Esophagus squamous epithelium (tissue), 5 donors: ENCODE data around the gene HHEX. TPM values are rescaled to one million over a fixed set of nuclear protein-coding genes. Genes with fewer than 3 reads are reported as not detected.

Experiments used
- DNase-seq: peaks from one replicate; lab custom pipeline; 2025; lab: John Stamatoyannopoulos, UW
- H3K27ac ChIP-seq, 4 donors: fragments of 200-600 bp; sonication (generic); one replicate each; pipeline ENCODE4 v1.5.1; 2016 to 2019; ENCODE audit warnings: mild to moderate bottlenecking in 1 of 4
- H3K27me3 ChIP-seq, 4 donors: fragments of 200-600 bp; sonication (generic); 1 replicate in 3 of 4; 2 replicates in 1 of 4; pipeline versions ENCODE4 v1.5.1 to v1.6.0; 2017 to 2021; ENCODE audit warnings: antibody characterized with exemption in 1 of 4
- H3K36me3 ChIP-seq, 3 donors: fragments of 200-600 bp; sonication (generic); one replicate each; pipeline ENCODE4 v1.5.1; 2016 to 2019
- H3K4me1 ChIP-seq, 3 donors: fragments of 200-600 bp; sonication (generic); one replicate each; pipeline ENCODE4 v1.5.1; 2017 to 2019
- H3K4me3 ChIP-seq, 4 donors: fragments of 200-600 bp; sonication (generic); 1 replicate in 3 of 4; 2 replicates in 1 of 4; pipeline ENCODE4 v1.5.1; 2016 to 2019; ENCODE audit warnings: mild to moderate bottlenecking in 2 of 4, moderate library complexity in 1 of 4
- H3K9me3 ChIP-seq, 3 donors: fragments of 200-600 bp; sonication (generic); one replicate each; pipeline ENCODE4 v1.5.1; 2016 to 2019
- POLR2A ChIP-seq, 4 donors: fragments of 450-650 bp; IDR thresholded peaks; one replicate each; pipeline ENCODE4 v1.6.1; 2017; ENCODE audit warnings: antibody characterized with exemption in 4 of 4, mild to moderate bottlenecking in 4 of 4, moderate library complexity in 3 of 4
- WGBS, 2 donors: methylation state at CpG; one replicate each; pipeline ENCODE4 v1.1.5; 2018; 5-methylcytosine and 5-hydroxymethylcytosine counted together
- intact Hi-C: fragments of 100-400 bp; cut with DNase I; formaldehyde crosslinking; loops from one replicate; pipeline ENCODE4 v1.15.0; 2022
- total RNA-seq, 4 donors: library from RNA; depleted of rRNA; stranded (reverse); fragments of >200 nt; gene quantifications; one replicate each; pipeline ENCODE4 v1.1.0, GENCODE V29; 2016
- TF ChIP-seq, protein P1 (sequence below), 6 experiments: fragments of 450-650 bp in 4 of 6; fragments of 200-600 bp in 2 of 6; sonication (generic) in 2 of 6; IDR thresholded peaks; one replicate each; pipeline ENCODE4 v1.5.1; 2016 to 2019; ENCODE audit warnings: antibody characterized with exemption in 6 of 6, mild to moderate bottlenecking in 4 of 6, moderate library complexity in 4 of 6
- donor health status: DM: yes; HTN: yes; CAD: no.

The HHEX gene
- total RNA-seq, 4 donors from 2014 or later, result 1.6 to 4.2 (median 3.2) TPM; not detected in 1

DNA sequence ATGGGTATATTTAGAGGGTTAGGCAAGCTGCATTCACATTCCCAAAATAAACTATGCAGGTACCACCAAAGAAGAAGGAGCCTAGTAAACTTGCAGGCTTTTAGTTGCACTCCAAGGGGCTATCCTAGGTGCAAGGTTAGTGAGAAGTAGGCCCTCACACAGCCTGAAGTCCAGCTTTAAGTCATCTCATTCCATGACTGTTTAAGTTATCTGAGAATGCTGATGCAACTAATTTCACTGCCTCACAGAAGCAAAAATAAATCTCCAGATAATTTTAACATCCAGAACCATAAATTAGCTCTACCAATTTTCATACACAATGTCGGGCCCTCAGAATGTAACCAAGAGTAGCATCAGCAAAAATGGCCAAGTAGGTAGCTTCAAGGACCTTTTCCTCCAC is 34.3 kb upstream of the HHEX start:
- TF ChIP-seq POLR2A (IDR thresholded peaks at IDR 0.05), result no peak
- TF ChIP-seq, protein P1, sequence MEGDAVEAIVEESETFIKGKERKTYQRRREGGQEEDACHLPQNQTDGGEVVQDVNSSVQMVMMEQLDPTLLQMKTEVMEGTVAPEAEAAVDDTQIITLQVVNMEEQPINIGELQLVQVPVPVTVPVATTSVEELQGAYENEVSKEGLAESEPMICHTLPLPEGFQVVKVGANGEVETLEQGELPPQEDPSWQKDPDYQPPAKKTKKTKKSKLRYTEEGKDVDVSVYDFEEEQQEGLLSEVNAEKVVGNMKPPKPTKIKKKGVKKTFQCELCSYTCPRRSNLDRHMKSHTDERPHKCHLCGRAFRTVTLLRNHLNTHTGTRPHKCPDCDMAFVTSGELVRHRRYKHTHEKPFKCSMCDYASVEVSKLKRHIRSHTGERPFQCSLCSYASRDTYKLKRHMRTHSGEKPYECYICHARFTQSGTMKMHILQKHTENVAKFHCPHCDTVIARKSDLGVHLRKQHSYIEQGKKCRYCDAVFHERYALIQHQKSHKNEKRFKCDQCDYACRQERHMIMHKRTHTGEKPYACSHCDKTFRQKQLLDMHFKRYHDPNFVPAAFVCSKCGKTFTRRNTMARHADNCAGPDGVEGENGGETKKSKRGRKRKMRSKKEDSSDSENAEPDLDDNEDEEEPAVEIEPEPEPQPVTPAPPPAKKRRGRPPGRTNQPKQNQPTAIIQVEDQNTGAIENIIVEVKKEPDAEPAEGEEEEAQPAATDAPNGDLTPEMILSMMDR (IDR thresholded peaks at IDR 0.05), result no peak
- WGBS, 2 donors, result 82 to 100% methylated on average over 1 of the region's 1 CpG
- no peak overlapping the region for H3K27ac ChIP-seq

DNA sequence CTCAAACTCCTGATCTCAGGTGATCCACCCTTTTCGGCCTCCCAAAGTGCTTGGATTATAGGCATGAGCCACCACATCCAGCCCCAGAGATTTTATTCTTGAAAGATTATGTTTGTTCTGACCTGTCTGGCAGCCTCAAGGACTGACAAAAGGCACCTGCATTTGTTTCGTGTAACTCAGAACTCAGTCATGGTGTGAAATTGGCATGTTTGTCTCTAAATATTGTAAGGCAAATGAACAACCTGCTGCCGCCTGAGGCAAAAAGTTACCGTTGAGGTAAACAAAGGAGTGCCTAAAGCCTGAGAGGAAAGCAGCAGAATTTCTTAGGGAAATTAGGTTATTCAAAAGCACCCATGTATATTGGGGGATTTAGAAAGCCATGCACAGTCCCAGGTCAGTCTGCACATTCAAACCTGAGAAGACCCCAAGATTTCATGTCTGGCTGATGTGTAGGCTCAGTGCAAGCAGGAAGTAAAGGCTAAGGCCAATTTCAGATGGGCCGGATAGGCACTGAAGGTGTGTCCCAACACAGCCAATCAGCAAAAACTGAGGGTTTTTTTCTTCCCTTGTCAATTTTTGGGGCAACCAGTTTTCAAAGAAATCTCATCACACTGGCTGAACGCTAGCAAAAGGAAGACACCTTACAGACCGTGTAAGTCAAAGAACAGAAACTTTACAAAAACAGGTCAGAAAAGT is 33.3 kb upstream of the HHEX start:
- WGBS, 2 donors, result 72% methylated on average over 7 of the region's 7 CpGs
- no peak for TF ChIP-seq POLR2A (IDR thresholded peaks at IDR 0.05)
- TF ChIP-seq, protein P1 (IDR thresholded peaks at IDR 0.05), result no peak

More for the DNA sequence above, 34.3 kb upstream of the HHEX start:
- no peaks in the 10 kb centered on the region for H3K9me3 ChIP-seq
- DNase-seq, result no peak
- peaks cover 0 to 9% (median 0%) of the 10 kb centered on the region in 3 donors for H3K4me1 ChIP-seq
- intact Hi-C loops, result no loop called here
- peaks cover 0 to 28% (median 0%) of the 10 kb centered on the region in 3 donors for H3K36me3 ChIP-seq
- no peak overlapping the region for H3K4me3 ChIP-seq
- H3K27me3 ChIP-seq, result no peaks in the 10 kb centered on the region

DNA sequence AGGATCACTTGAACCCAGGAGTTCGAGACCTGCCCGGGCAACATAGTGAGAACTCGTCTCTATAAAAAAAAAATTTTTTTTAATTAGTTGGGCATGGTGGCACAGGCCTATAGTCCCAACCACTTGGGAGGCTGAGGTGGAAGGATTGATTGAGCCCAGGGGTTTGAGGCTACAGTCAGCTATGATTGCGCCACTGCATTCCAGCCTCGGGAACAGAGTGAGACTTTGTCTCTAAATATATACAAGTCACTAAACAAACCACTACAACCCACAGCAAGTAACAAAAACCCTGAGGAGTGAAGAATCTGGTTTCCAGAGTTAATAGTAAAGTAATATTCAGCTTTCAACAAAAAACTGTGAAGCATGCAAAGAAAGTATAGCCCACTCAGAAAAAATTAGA is 32.7 kb upstream of the HHEX start:
- WGBS, 2 donors, result 82 to 89% methylated on average over 5 of the region's 5 CpGs
- Histone ChIP-seq H3K4me3 (no peak overlapping the region), H3K27ac (no peak overlapping the region), H3K36me3 (peaks cover 0 to 20% (median 0%) of the 10 kb centered on the region in 3 donors), H3K9me3 (no peaks in the 10 kb centered on the region), H3K27me3 (no peaks in the 10 kb centered on the region), H3K4me1 (peaks cover 0 to 9% (median 0%) of the 10 kb centered on the region in 3 donors)
- TF ChIP-seq POLR2A (IDR thresholded peaks at IDR 0.05), result no peak
- TF ChIP-seq, protein P1 (IDR thresholded peaks at IDR 0.05), result no peak
- intact Hi-C loops, result no loop called here
- no peak for DNase-seq

More for the DNA sequence above, 33.3 kb upstream of the HHEX start:
- intact Hi-C loops, result no loop called here
- DNase-seq, result no peak
- Histone ChIP-seq H3K4me3 (no peak overlapping the region), H3K27me3 (no peaks in the 10 kb centered on the region), H3K27ac (no peak overlapping the region), H3K4me1 (peaks cover 0 to 9% (median 0%) of the 10 kb centered on the region in 3 donors), H3K9me3 (no peaks in the 10 kb centered on the region), H3K36me3 (peaks cover 0 to 22% (median 0%) of the 10 kb centered on the region in 3 donors)

DNA sequence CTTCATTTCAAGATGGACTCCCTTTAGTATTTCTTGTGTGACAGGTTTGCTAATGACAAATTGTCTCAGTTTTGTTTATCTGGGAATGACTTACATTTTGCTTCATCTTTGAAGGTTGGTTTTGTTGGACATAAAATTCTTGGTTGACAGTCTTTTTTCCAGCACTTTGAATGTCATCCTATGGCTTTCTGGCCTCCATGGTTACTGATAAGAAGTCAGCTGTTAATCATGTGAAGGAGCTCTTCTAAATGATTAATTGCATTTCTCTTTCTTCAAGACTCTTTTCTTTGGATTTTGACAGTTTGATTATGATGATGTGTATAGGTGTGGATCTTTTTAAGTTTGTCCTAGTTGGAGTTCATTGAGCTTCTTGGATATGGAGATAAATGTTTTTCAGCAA is 26.9 kb upstream of the HHEX start:
- H3K4me1 ChIP-seq, result no peaks in the 10 kb centered on the region
- no peaks in the 10 kb centered on the region for H3K27me3 ChIP-seq
- no peak overlapping the region for H3K4me3 ChIP-seq
- no peak overlapping the region for H3K27ac ChIP-seq
- H3K36me3 ChIP-seq, result no peaks in the 10 kb centered on the region
- DNase-seq, result no peak
- intact Hi-C loops, result no loop called here
- no peak for TF ChIP-seq POLR2A (IDR thresholded peaks at IDR 0.05)
- TF ChIP-seq, protein P1 (IDR thresholded peaks at IDR 0.05), result no peak
- H3K9me3 ChIP-seq, result peaks cover 0 to 6% (median 0%) of the 10 kb centered on the region in 3 donors

DNA sequence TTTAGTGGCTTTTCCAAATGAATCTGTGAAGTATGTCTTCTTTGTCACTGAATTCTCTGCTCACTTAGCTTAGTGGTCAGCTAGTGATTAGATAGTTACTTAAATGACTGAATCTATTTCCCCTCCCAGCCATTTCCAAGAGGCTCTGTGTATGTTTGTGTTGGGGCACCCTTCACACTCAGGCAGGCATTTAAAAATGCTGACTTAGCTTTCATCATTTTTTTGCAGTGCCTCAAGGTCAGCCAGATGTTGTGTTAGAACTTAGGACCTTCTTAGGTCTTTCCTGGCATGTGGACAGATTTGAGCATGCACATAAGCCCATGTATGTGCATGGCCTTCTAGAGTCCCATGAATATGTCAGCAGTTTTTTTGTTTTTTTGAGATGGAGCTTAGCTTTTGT is 25.4 kb upstream of the HHEX start:
- H3K4me3 ChIP-seq, result no peak overlapping the region
- no peaks in the 10 kb centered on the region for H3K36me3 ChIP-seq
- H3K9me3 ChIP-seq, result peaks cover 0 to 6% (median 0%) of the 10 kb centered on the region in 3 donors
- H3K27ac ChIP-seq, result no peak overlapping the region
- TF ChIP-seq, protein P1 (IDR thresholded peaks at IDR 0.05), result no peak
- no peak for TF ChIP-seq POLR2A (IDR thresholded peaks at IDR 0.05)
- no peaks in the 10 kb centered on the region for H3K4me1 ChIP-seq
- no peaks in the 10 kb centered on the region for H3K27me3 ChIP-seq
- intact Hi-C loops, result no loop called here
- DNase-seq, result no peak
